K562 (cell line): ENCODE data around the gene CNNM3. TPM values are rescaled to one million over a fixed set of nuclear protein-coding genes. Genes with fewer than 3 reads are reported as not detected.
A peak's percentile ranks its signal among the peaks of the same experiment; 100 is the strongest.

Experiments
- FOXJ2 ChIP-seq: fragments of 200-800 bp; sonication (Bioruptor generic); IDR thresholded peaks from 2 replicates; pipeline ENCODE4 v1.6.1; 2016; ENCODE audit warnings: missing genetic modification characterization, missing compliant biosample characterization
- FOXM1 ChIP-seq, 2 experiments: fragments of 450-650 bp in 1 of 2; sonication (generic) in 1 of 2; formaldehyde crosslinking in 1 of 2; IDR thresholded peaks; 2 replicates each; pipeline versions ENCODE4 v1.6.1 to v1.9.0; 2017 to 2022; ENCODE audit warnings: low read depth in 2 of 2, mild to moderate bottlenecking in 2 of 2, missing genetic modification reagents in 1 of 2, moderate library complexity in 1 of 2
- JUND ChIP-seq, 2 experiments: IDR thresholded peaks; 2 replicates in 1 of 2; 3 replicates in 1 of 2; pipeline ENCODE4 v1.6.1; 2011; ENCODE audit warnings: borderline replicate concordance in 2 of 2, low read depth in 2 of 2, low read length in 2 of 2, improper control_type of control experiment in 1 of 2, missing biosample characterization in 1 of 2, missing genetic modification characterization in 1 of 2, missing genetic modification reagents in 1 of 2
- KDM4B ChIP-seq, 2 experiments: fragments of 450-650 bp in 1 of 2; sonication (generic) in 1 of 2; IDR thresholded peaks; 2 replicates each; pipeline ENCODE4 v1.6.1; 2016 to 2017; ENCODE audit warnings: borderline replicate concordance in 2 of 2, antibody characterized with exemption in 1 of 2, low read depth in 1 of 2, mild to moderate bottlenecking in 1 of 2
- L3MBTL2 ChIP-seq: fragments of 450-650 bp; IDR thresholded peaks from 2 replicates; pipeline ENCODE4 v1.6.1; 2016; ENCODE audit warnings: mild to moderate bottlenecking, moderate library complexity
- MCM2 ChIP-seq: fragments of 450-650 bp; IDR thresholded peaks from 2 replicates; pipeline ENCODE4 v1.6.1; 2017; ENCODE audit warnings: low read depth, mild to moderate bottlenecking
- NFATC3 ChIP-seq: fragments of 450-650 bp; IDR thresholded peaks from 2 replicates; pipeline ENCODE4 v1.6.1; 2017; ENCODE audit warnings: mild to moderate bottlenecking
- NFYB ChIP-seq: IDR thresholded peaks from 2 replicates; pipeline ENCODE4 v1.6.1; 2011; ENCODE audit warnings: mild to moderate bottlenecking, moderate library complexity; ENCODE audit not compliant: insufficient read length; ENCODE audit errors: extremely low read depth
- PCBP1 ChIP-seq: fragments of 200-400 bp; formaldehyde crosslinking; IDR thresholded peaks from 2 replicates; pipeline ENCODE4 v1.6.1; 2018; ENCODE audit warnings: mild to moderate bottlenecking, low read depth, low read length; ENCODE audit not compliant: poor library complexity, severe bottlenecking
- SMAD4 ChIP-seq: fragments of 250-450 bp; sonication (Bioruptor Pico); conservative IDR thresholded peaks from 2 replicates; pipeline ENCODE4 v1.8.0; 2021; ENCODE audit warnings: inconsistent platforms, mild to moderate bottlenecking, moderate library complexity
- TCF15 ChIP-seq: fragments of 250-450 bp; sonication (Bioruptor Pico); IDR thresholded peaks from 2 replicates; pipeline ENCODE4 v1.8.0; 2022; ENCODE audit warnings: moderate library complexity, mild to moderate bottlenecking, inconsistent platforms
- ZBTB26 ChIP-seq: fragments of 450-650 bp; formaldehyde crosslinking; IDR thresholded peaks from 2 replicates; pipeline ENCODE4 v1.4.0; 2022; ENCODE audit warnings: missing genetic modification characterization
- ZKSCAN8 ChIP-seq: fragments of 200-800 bp; sonication (Bioruptor generic); IDR thresholded peaks from 2 replicates; pipeline ENCODE4 v1.6.1; 2016; ENCODE audit warnings: missing genetic modification characterization, missing compliant biosample characterization
- ZNF239 ChIP-seq: fragments of 250-450 bp; sonication (Bioruptor Pico); IDR thresholded peaks from 2 replicates; pipeline ENCODE4 v1.4.0; 2020; ENCODE audit warnings: mild to moderate bottlenecking
- ZNF280B ChIP-seq: fragments of 250-450 bp; sonication (Bioruptor Pico); IDR thresholded peaks from 2 replicates; pipeline ENCODE4 v1.5.1; 2021; ENCODE audit warnings: mild to moderate bottlenecking
- polyA plus RNA-seq, 8 experiments: library from polyadenylated mRNA; depleted of rRNA in 4 of 8; stranded (reverse) in 5 of 8; unstranded in 3 of 8; fragments of >200 nt; fragmentation: Nextera tagmentation in 2 of 8; fragmentation: Illumina TruSeq in 1 of 8; extraction: Ambion mirVana in 2 of 8; extraction: Trizol in 1 of 8; gene quantifications; 2 replicates each; pipeline versions ENCODE4 v1.2.1 to v1.2.3, GENCODE V29; 2011 to 2014; ENCODE audit warnings: inconsistent platforms in 1 of 8, missing spikeins in 1 of 8
- total RNA-seq, 7 experiments: library from RNA; depleted of rRNA in 6 of 7; stranded (reverse); fragments of >200 nt in 6 of 7; fragmentation: Illumina TruSeq in 2 of 7; extraction: Trizol in 2 of 7; gene quantifications; 2 replicates each; pipeline versions ENCODE4 v1.2.1 to v1.2.3, GENCODE V29; 2011 to 2021; ENCODE audit warnings: low replicate concordance in 1 of 7
- TF ChIP-seq, protein P1 (sequence below): fragments of 250-450 bp; sonication (Bioruptor Pico); IDR thresholded peaks from 2 replicates; pipeline ENCODE4 v1.8.0; 2021; ENCODE audit warnings: borderline replicate concordance, mild to moderate bottlenecking, moderate library complexity; ENCODE audit not compliant: poor library complexity, severe bottlenecking
- TF ChIP-seq, protein P2 (sequence below): sonication (generic); formaldehyde crosslinking; IDR thresholded peaks from 2 replicates; pipeline ENCODE4 v1.8.0; 2022; ENCODE audit warnings: mild to moderate bottlenecking, missing genetic modification reagents
- TF ChIP-seq, protein P3 (sequence below): IDR thresholded peaks from 2 replicates; pipeline ENCODE4 v1.6.1; 2011; ENCODE audit not compliant: insufficient read length; ENCODE audit errors: extremely low read depth
- TF ChIP-seq, protein P4 (sequence below): sonication (generic); formaldehyde crosslinking; IDR thresholded peaks from 2 replicates; pipeline ENCODE4 v1.8.1; 2022; ENCODE audit warnings: missing genetic modification reagents

CNNM3 gene
- total and polyA plus RNA-seq, 9 of the 15 experiments (the other 6 are each of a cell fraction or from before 2014, with no cell fraction given) = 1.4 to 16.9 (median 6.5) TPM

DNA sequence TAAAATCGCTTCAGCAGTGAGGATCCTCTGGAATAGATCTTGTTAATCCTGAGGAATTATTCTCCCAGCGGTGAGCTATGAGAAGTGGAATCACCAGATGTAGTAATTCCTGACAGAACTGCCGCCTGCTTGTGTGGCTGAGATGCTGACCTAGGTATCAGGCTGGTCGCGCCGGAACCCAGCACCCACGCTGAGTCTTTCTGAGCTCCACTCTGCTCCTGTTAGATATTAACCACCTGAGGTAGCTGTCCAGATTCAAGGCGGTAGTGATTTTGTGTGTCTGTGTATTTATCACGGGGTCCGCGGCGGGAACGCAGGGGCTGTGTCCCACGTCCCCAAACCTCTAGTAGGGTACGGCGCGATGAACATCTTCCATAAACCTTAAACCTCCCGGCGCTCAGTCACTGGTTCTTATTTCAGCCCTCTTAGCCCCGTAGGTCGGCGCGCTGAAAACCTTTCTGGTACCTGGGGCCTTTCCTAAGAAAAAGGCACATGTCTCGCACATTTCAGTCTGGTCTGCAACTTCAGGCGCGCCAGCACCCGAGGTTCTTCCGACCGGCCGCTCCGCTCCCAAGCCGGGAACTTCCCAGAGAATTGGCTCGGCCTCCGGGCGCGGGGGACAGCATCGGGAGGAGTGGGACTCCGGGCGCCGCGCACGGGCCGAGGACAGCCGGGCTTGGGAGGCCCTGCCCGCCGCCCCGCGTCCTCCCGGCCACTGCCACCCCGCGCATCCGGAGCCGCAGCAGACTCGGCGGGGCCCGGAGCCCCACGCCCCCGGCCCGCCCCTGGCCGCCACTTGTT is 542 bp upstream of the CNNM3 start (continued):
- TF ChIP-seq, protein P1, sequence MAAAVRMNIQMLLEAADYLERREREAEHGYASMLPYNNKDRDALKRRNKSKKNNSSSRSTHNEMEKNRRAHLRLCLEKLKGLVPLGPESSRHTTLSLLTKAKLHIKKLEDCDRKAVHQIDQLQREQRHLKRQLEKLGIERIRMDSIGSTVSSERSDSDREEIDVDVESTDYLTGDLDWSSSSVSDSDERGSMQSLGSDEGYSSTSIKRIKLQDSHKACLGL (CRISPR knock-in tag) = no peak
- TF ChIP-seq NFATC3 (no peak), ZNF239 (no peak), PCBP1 (no peak), FOXJ2 (tag) (peak; percentile 92; the same call in 1 of the 2 replicates), NFYB (no peak), SMAD4 (CRISPR knock-in tag) (no peak; the same call in 1 of the 2 replicates), FOXM1 (IDR thresholded peaks at IDR 0.05; ENCODE audit: low read depth) (no peak), FOXM1 (CRISPR knock-in tag; IDR thresholded peaks at IDR 0.05; ENCODE audit: low read depth) (peak; percentile 74; the same call in 1 of the 2 replicates), ZBTB26 (CRISPR knock-in tag) (no peak), L3MBTL2 (peak; percentile 71; the same call in 1 of the 2 replicates), TCF15 (CRISPR knock-in tag) (no peak), JUND (IDR thresholded peaks at IDR 0.05; ENCODE audit: borderline replicate concordance, low read depth, low read length) (no peak), JUND (tag; IDR thresholded peaks at IDR 0.05; ENCODE audit: borderline replicate concordance, low read depth, low read length) (no peak), ZNF280B (CRISPR knock-in tag) (no peak), ZKSCAN8 (CRISPR knock-in tag) (0 out of 2 replicates have a peak, but pooled peaks have one; percentile 31), MCM2 (no peak), KDM4B (IDR thresholded peaks at IDR 0.05; ENCODE audit: borderline replicate concordance in 2 of 2, low read depth in 1 of 2) (no peak)
- TF ChIP-seq, protein P2, sequence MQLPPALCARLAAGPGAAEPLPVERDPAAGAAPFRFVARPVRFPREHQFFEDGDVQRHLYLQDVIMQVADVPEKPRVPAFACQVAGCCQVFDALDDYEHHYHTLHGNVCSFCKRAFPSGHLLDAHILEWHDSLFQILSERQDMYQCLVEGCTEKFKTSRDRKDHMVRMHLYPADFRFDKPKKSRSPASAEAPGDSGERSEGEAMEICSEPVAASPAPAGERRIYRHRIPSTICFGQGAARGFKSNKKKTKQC (CRISPR knock-in tag) = 0 out of 2 replicates have a peak, but pooled peaks have one; percentile 11
- TF ChIP-seq, protein P3, sequence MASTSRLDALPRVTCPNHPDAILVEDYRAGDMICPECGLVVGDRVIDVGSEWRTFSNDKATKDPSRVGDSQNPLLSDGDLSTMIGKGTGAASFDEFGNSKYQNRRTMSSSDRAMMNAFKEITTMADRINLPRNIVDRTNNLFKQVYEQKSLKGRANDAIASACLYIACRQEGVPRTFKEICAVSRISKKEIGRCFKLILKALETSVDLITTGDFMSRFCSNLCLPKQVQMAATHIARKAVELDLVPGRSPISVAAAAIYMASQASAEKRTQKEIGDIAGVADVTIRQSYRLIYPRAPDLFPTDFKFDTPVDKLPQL = no peak
- TF ChIP-seq, protein P4, sequence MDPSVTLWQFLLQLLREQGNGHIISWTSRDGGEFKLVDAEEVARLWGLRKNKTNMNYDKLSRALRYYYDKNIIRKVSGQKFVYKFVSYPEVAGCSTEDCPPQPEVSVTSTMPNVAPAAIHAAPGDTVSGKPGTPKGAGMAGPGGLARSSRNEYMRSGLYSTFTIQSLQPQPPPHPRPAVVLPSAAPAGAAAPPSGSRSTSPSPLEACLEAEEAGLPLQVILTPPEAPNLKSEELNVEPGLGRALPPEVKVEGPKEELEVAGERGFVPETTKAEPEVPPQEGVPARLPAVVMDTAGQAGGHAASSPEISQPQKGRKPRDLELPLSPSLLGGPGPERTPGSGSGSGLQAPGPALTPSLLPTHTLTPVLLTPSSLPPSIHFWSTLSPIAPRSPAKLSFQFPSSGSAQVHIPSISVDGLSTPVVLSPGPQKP (CRISPR knock-in tag) = no peak
